ENCODE results near the gene CLEC16A.

CLEC16A gene, protein sequence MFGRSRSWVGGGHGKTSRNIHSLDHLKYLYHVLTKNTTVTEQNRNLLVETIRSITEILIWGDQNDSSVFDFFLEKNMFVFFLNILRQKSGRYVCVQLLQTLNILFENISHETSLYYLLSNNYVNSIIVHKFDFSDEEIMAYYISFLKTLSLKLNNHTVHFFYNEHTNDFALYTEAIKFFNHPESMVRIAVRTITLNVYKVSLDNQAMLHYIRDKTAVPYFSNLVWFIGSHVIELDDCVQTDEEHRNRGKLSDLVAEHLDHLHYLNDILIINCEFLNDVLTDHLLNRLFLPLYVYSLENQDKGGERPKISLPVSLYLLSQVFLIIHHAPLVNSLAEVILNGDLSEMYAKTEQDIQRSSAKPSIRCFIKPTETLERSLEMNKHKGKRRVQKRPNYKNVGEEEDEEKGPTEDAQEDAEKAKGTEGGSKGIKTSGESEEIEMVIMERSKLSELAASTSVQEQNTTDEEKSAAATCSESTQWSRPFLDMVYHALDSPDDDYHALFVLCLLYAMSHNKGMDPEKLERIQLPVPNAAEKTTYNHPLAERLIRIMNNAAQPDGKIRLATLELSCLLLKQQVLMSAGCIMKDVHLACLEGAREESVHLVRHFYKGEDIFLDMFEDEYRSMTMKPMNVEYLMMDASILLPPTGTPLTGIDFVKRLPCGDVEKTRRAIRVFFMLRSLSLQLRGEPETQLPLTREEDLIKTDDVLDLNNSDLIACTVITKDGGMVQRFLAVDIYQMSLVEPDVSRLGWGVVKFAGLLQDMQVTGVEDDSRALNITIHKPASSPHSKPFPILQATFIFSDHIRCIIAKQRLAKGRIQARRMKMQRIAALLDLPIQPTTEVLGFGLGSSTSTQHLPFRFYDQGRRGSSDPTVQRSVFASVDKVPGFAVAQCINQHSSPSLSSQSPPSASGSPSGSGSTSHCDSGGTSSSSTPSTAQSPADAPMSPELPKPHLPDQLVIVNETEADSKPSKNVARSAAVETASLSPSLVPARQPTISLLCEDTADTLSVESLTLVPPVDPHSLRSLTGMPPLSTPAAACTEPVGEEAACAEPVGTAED

DNA sequence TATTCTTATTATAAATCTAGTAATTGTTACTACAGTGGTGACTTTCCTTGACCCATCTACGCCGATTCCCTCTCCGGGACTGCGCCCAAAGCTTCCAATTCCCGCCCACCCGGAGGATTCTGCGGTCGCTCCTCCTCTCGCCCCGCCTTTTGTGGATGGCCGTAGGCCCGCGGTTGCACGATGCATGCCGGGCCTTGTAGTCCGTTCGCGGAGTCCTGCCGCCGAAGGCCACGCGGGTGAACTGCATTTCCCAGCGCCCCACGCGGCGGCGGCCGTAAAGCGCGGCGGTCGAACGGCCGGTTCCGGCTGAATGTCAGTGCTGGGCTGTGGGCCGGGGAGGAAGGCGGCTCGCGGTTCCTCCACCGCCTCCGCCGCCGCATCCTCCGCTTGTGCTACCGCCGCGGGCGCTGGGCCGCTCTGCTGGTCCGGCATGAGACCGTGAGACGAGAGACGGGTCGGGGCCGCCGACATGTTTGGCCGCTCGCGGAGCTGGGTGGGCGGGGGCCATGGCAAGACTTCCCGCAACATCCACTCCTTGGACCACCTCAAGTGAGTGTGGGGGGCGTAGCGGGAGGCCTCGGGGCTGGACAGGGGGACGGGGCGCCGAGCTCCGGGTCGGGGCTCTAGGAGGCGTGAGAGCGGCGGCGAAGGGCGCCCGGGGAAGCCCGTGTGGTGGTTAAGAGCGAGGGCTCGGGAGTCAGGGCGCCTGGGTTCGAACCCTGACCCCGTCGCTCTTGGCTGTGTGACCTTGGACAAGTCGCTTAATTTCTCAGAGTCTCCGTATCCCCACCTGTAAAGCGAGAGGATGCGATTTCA is at the start of gene CLEC16A:
CLEC16A (plus strand) TSS at position 316 of the 816 bp plus-strand sequence; CDS start at position 470, 154 bp downstream.
- DNase-seq, result peak; percentile 96 to 100

DNA sequence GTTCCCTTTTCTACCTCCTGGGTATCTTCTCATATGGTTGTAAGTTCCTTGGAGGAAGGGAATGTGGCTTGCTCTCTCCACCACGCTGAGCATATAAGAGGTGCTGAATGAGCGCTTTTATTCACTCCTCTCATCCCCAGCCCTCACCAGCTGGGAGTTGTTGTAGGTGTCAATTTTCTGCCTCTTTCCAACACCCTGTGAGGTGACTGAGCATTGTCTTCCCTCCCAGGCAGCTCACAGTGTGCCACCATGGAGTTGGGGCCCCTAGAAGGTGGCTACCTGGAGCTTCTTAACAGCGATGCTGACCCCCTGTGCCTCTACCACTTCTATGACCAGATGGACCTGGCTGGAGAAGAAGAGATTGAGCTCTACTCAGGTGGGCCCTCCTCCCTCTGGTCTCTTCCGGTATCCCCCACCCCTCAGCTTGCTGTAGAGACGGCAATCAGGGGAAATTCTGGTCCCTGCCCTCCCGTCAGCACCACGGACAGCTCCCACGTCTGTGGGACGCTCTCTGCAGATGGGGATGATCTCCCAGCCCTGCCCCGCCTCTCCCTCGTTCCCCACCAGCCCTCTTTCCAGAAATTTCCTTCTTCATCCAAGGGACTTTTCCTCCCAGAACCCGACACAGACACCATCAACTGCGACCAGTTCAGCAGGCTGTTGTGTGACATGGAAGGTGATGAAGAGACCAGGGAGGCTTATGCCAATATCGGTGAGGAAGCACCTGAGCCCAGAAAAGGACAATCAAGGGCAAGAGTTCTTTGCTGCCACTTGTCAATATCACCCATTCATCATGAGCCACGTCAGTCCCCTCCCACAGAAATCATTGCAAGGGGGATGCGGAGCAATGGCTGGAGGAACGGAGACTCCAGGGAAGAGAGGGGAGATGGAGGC is 49.1 kb upstream of the CLEC16A start:
- DNase-seq, result no peak

DNA sequence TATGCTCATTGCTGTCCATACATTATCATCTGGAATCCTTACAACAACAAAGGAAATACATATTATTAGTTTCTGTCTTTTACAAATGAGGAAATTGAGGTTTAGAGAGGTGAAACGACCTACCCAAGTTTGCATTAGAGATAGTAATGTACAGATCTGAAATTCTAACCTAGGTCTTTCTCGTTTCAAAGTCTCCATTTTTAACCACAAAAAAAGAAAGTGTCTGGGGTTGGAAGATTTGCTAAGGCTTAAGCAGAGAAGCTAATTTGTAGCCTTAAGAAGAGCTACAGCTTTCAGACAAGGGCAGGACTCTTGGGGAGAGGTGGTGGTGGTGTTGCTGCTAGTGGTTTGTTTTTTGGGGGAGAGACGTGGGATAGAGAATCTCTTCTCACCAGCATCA is 48.2 kb upstream of the CLEC16A start:
- no peak for DNase-seq

DNA sequence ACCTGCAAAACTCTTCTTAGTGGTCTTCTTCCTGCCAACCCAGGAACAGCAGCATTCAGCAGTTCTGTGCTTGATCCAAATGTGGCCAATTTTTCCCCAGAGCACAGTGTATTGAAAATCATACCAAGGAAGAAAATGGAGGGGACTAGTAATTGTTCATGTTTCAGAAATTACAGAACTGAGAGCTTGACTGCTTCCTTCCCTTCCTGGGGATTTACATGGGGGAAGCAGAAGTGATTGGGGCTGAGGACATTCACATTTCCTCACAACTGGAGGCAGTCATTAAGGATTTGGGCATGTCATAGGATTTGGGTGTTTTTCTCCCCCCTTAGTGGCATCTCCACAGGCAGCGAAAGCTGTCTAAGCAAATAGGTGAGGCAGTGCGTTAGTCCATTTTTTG is 47.6 kb upstream of the CLEC16A start:
- DNase-seq, result no peak

DNA sequence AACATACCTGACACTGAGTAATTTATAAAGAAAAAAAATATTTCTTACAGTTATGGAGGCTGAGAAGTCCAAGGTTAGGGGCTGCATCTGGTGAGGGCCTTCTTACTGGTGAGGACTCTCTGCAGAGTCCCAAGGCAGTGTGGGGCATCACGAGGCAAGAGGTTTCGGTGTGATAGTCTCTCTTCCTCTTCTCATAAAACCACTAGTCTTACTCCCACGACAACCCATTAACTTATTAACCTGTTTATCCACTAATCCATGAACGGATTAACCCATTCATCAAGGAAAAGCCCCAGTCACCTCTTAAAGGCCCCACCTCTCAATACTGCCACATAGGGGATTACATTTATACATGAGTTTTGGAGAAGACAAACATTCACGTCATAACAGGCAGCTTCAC is 47.2 kb upstream of the CLEC16A start:
- no peak for DNase-seq

DNA sequence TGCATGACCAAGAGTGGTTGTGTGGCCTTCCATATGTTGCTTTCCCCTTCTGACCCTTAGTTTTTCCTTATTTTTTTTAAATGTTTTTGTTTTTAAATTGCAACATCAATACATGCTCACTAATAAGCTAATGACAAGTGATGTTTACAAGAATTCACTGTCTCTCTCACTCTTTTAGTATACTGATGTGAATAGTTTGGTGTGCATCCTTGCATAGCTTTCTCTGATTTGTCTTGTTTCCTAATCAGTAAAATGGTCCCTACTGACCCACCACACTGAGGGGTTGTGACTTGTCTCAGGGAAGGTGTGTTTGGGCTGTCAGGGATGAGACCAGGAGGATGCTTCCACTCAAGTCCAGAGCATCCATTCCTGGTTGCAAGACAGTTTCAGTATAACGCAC is 41.4 kb upstream of the CLEC16A start:
- DNase-seq, result no peak

DNA sequence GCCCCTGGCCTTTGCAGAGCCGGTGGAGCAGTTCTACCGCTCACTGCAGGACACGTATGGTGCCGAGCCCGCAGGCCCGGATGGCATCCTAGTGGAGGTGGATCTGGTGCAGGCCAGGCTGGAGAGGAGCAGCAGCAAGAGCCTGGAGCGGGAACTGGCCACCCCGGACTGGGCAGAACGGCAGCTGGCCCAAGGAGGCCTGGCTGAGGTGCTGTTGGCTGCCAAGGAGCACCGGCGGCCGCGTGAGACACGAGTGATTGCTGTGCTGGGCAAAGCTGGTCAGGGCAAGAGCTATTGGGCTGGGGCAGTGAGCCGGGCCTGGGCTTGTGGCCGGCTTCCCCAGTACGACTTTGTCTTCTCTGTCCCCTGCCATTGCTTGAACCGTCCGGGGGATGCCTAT is 37.9 kb upstream of the CLEC16A start:
- no peak for DNase-seq

DNA sequence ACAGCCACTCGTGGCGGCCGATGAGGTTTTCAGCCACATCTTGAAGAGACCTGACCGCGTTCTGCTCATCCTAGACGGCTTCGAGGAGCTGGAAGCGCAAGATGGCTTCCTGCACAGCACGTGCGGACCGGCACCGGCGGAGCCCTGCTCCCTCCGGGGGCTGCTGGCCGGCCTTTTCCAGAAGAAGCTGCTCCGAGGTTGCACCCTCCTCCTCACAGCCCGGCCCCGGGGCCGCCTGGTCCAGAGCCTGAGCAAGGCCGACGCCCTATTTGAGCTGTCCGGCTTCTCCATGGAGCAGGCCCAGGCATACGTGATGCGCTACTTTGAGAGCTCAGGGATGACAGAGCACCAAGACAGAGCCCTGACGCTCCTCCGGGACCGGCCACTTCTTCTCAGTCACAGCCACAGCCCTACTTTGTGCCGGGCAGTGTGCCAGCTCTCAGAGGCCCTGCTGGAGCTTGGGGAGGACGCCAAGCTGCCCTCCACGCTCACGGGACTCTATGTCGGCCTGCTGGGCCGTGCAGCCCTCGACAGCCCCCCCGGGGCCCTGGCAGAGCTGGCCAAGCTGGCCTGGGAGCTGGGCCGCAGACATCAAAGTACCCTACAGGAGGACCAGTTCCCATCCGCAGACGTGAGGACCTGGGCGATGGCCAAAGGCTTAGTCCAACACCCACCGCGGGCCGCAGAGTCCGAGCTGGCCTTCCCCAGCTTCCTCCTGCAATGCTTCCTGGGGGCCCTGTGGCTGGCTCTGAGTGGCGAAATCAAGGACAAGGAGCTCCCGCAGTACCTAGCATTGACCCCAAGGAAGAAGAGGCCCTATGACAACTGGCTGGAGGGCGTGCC is 37.2 kb upstream of the CLEC16A start:
- DNase-seq, result no peak

DNA sequence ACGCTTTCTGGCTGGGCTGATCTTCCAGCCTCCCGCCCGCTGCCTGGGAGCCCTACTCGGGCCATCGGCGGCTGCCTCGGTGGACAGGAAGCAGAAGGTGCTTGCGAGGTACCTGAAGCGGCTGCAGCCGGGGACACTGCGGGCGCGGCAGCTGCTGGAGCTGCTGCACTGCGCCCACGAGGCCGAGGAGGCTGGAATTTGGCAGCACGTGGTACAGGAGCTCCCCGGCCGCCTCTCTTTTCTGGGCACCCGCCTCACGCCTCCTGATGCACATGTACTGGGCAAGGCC is 36.7 kb upstream of the CLEC16A start:
- no peak for DNase-seq

DNA sequence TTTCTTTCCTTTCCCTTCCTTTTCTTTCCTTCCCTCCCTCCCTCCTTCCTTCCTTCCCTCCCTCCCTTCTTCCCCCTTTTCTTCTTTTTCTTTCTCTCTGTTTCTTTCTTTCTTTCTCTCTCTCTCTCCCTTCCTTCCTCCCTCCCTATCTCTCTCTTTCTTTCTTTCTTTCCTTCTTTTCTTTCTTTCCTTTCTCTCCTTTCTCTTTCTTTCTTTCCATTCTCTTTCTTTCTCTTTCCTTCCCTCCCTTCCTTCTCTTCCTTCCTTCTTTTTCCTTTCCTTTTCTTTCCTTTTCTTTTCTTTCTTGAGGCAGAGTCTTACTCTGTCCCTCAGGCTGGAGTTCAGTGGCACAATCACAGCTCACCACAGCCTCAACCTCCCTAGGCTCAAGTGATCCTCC is 33.1 kb upstream of the CLEC16A start:
- no peak for DNase-seq

DNA sequence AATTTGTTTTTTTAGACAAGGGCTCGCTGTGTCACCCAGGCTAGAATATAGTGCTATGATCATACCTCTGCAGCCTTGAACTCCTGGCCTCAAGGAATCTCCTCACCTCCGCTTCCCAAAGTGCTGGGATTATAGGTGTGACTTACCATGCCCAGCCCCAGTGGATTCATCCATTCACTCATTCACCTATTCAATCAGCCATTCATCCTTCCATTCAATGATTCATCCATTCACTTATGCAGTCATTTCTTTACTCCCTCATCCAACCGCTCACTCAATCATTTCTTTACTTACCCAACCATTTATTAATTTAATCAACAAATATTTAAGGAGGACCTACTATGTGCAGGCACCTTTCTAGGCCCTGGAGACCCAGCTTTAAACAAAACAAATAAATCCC is 27.8 kb upstream of the CLEC16A start:
- DNase-seq, result no peak

DNA sequence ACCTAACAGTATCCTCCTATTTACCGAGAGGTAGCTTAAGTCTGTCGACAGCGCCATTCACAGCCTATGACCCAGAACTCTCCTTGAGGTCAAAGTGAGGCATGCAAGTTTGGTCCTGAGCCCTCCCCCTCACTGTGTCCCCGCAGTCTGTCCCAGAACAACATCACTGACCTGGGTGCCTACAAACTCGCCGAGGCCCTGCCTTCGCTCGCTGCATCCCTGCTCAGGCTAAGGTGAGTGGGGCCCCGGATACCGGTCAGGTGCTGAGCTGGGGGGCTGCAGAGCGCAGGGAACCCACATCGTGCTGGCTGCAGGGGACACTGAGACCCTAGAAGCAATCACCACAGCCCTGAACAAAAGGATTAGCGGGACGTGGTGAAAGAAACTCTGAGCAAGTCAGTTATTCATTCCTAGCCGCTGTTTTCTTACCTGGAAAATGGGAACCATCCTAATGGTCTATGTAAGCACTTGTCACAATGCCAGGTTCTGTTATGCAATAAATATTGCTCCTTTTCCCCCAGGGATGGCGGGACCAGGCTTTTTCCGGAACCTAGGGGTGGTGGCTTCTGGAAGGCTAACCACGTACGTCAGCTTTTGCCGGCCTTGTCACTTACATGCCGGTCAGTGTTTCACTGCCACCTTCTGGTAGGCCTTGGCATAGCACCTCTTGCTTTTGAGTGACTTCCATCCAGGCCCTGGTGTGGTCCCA is 25.9 kb upstream of the CLEC16A start:
- DNase-seq, result peak; percentile 87 to 97

DNA sequence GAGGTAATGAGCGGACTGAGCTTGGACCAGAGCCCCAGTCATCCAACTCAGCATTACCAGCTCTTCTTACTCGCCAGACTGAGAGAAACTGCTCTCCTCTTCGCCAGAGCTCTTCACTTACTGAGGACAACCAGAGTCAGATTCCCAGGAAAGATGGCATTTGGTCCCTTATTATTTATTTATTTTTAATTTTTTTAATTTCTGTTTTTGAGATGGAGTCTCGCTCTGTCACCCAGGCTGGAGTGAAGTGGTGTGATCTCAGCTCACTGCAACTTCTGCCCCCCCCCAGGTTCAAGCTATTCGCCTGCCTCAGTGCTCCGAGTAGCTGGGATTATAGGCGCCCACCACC is 25.4 kb upstream of the CLEC16A start:
- no peak for DNase-seq

DNA sequence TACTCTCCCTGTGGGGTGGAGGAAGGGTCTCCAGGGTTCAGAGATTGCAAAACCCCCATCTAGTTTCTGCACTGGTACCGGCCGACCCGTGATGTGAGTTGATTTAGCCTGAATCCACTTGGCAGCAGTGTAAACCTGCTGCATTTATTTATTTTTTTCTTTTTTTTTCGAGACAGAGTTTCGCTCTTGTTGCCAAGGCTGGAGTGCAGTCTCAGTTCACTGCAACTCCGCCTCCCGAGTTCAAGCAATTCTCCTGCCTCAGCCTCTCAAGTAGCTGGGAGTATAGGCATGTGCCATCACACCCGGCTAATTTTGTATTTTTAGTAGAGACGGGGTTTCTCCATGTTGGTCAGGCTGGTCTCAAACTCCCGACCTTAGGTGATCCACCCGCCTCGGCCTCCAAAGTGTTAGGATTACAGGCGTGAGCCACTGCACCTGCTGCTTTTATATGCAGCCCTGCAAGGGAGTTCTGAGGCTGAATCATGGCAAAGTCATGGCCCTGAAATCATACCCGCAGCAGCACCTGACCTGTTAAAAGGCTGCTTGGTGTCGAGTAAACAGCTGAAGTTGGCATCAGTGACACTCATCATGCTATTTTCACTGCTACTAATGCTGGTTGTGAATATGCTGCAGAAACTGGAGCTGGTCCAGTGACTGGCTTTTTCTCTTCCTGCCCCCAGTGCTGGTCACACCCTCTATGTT is 23.5 kb upstream of the CLEC16A start:
- no peak for DNase-seq

DNA sequence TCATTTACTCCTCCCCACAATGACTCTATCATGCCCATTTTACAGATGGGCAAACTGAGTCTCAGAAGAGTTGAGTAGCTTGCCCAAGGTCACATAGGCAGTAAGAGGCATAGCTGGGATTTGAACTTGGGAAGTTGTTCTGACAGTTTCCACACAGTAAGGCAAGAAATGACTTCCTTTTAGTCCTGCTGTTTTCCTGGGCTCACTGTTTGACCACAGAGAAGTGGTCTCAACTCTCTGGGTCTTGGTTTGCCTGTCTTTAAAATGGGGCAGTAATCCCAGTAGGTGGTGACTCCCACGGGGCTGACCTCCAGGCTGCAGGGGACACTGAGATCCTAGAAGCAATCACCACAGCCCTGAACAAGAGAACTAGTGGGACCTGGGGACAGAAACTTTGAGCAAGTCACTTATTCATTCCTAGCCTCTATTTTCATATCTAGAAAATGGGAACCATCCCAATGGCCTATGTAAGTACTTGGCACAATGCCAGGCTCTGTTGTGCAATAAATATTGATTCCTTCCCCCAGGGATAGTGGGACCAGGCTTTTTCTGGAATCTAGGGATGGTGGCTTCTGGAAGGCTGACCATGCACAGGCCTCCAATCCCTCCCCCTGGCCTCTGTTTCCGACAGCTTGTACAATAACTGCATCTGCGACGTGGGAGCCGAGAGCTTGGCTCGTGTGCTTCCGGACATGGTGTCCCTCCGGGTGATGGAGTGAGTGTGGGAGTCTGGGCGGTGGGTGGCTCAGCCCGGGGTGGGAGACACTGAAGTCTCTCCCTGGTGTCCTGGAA is 22.6 kb upstream of the CLEC16A start:
- no peak for DNase-seq

DNA sequence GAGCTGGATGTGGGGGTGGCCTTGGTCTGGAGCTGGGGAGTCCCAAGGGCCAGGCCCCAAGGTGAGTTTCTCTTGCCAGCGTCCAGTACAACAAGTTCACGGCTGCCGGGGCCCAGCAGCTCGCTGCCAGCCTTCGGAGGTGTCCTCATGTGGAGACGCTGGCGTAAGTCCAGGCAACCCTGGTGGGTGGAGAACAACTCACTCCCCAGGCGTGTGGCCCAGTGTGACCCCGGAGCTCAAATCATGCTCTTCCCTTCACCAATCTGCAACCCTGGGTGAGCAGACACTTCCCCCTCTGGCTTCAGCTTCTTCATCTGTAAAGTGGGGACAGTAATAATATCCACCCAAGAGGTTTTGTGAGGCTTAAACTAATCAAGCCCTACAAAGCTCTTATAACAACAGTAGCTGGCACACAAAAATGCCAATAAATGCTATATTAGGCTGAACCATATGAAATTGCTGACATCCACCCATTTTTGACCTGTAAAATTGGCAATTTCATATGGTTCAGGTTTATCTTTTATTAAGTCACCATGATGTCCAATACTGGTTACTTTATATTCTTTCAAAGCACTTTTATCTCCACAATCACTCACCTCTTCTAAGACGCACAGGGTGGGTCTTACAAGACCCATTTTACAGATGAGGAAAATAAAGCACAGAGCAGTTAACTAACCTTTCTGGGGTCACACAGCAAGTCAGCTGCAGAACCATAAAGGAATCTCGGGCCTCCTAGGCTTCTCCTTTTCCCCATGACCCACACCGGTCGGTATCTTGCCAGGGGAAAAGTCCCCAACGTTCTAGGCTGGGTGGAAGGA is 21.8 kb upstream of the CLEC16A start:
- no peak for DNase-seq

DNA sequence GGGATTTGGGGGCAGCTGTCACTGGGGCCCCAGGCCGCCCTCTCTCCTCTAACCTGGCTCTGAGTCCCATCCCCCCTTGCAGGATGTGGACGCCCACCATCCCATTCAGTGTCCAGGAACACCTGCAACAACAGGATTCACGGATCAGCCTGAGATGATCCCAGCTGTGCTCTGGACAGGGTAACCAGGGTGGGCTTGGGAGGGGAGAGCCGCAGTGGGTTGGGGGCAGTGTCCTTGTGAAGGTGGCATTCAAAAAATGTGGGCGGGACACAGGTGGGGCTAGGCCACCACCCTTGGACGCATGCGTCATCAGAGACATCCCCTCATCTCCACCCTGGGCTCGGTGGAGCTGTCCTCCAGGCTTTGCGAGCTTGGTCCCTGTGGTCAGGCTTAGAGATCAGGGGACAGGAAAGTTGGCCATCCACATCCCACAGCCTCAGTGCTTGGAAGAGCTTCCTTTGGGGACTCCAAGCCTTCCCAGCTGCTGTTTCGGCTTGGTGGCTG is 21.2 kb upstream of the CLEC16A start:
- DNase-seq, result no peak

Data from NCI-H526 (cell line).